ENCODE measurements around the gene SDK1. TPM values are rescaled to one million over a fixed set of nuclear protein-coding genes. Genes with fewer than 3 reads are reported as not detected.

The SDK1 gene
- total and polyA plus RNA-seq, 2 of the 8 experiments (the other 6 are each of a cell fraction or from before 2014, with no cell fraction given): 3.3 to 7.2 TPM

GRCh38 chr7:4178416-4178815 lies 877.4 kb downstream of the SDK1 start:
- H4K20me1 ChIP-seq (replicated peaks in 1 of 2; ENCODE audit: control insufficient read depth in 1 of 2, insufficient read depth in 2 of 2, low read length in 2 of 2): no peaks in the 10 kb centered on the region
- no peak overlapping the region for H3K18ac ChIP-seq (ENCODE audit: extremely low read depth, low read length)
- no peak overlapping the region for H2BK12ac ChIP-seq (ENCODE audit: low read depth, low read length)
- H3K14ac ChIP-seq (ENCODE audit: insufficient read length): no peak overlapping the region
- H3K4me2 ChIP-seq (ENCODE audit: insufficient read depth in 1 of 2, low read depth in 2 of 2, low read length in 2 of 2): no peak overlapping the region
- no peak overlapping the region for H3K4ac ChIP-seq (replicated peaks; ENCODE audit: insufficient read length, low read depth, low read length)
- no peak overlapping the region for H3K9ac ChIP-seq (replicated peaks in 1 of 4; ENCODE audit: extremely low read depth in 1 of 4, low read depth in 3 of 4, low read length in 3 of 4)
- CTCF ChIA-PET (ENCODE audit: partially characterized antibody): interaction anchor here (1.0 to 1.1 kb wide), 2 partner anchors 10 to 288 kb away, joined by 3 to 4 read pairs; no protein-coding TSS in a partner anchor
- no peak overlapping the region for H3K4me3 ChIP-seq (ENCODE audit: extremely low read depth in 1 of 4, insufficient read depth in 2 of 4, low read depth in 3 of 4, low read length in 4 of 4)
- H3K79me1 ChIP-seq (ENCODE audit: low read depth, low read length): no peaks in the 10 kb centered on the region
- H3K56ac ChIP-seq (replicated peaks; ENCODE audit: insufficient read length, low read depth, low read length): no peak overlapping the region
- H2AK5ac ChIP-seq (ENCODE audit: low read depth, low read length): no peak overlapping the region; the same call in 1 of the 2 replicates
- 95% methylated on average over 16 of the region's 16 CpGs; no CpG with 5 or more reads in 1 of the 2 experiments for WGBS, 2 experiments (ENCODE audit: extremely low coverage in 1 of 2, insufficient coverage in 1 of 2, insufficient read length in 1 of 2, insufficient replicate concordance in 2 of 2, low coverage in 1 of 2, low lambda C conversion rate in 2 of 2, missing lambda C conversion rate in 1 of 2)
- POLR2A ChIA-PET (ENCODE audit: partially characterized antibody): no interaction called here
- H2BK15ac ChIP-seq (ENCODE audit: low read length): no peak overlapping the region
- H2BK120ac ChIP-seq (replicated peaks; ENCODE audit: low read depth, low read length): no peak overlapping the region
- no peaks in the 10 kb centered on the region for H3K23me2 ChIP-seq (ENCODE audit: low read depth, low read length)
- peak overlapping the region; percentile 18 for H4K5ac ChIP-seq (ENCODE audit: insufficient read length, low read depth, low read length)
- H4K91ac ChIP-seq (replicated peaks; ENCODE audit: insufficient read length, low read length): no peak overlapping the region
- no peaks in the 10 kb centered on the region for H3K79me2 ChIP-seq (ENCODE audit: control insufficient read depth in 1 of 2, insufficient read depth in 2 of 2, low read length in 2 of 2)
- H3K27ac ChIP-seq (ENCODE audit: low read depth, low read length): no peak overlapping the region
- no peak overlapping the region for H4K8ac ChIP-seq (ENCODE audit: extremely low read depth, insufficient read depth, low read length)
- H3K27me3 ChIP-seq (replicated peaks in 1 of 4; ENCODE audit: control insufficient read depth in 3 of 4, extremely low read depth in 1 of 4, insufficient read depth in 3 of 4, low read length in 3 of 4): no peaks in the 10 kb centered on the region
- peaks cover 17 to 22% of the 10 kb centered on the region in 2 experiments; a peak in 3 of 4 replicates for H3K9me3 ChIP-seq (ENCODE audit: insufficient read depth in 2 of 2, low read depth in 1 of 2, low read length in 1 of 2)
- H3K36me3 ChIP-seq (ENCODE audit: control insufficient read depth in 2 of 4, insufficient read depth in 4 of 4, low read length in 3 of 4): no peaks in the 10 kb centered on the region
- DNase-seq (ENCODE audit: low read depth in 1 of 2, low spot score in 2 of 2) (no peak), FAIRE-seq (no peak)
- H3K4me1 ChIP-seq (replicated peaks in 1 of 4; ENCODE audit: control insufficient read depth in 3 of 4, insufficient read depth in 4 of 4, low read length in 3 of 4): no peaks in the 10 kb centered on the region
- H3K23ac ChIP-seq (ENCODE audit: insufficient read length): no peak overlapping the region
- H2BK5ac ChIP-seq (ENCODE audit: low read depth, low read length): no peak overlapping the region
- H2BK20ac ChIP-seq (ENCODE audit: low read length): no peak overlapping the region
- no peak overlapping the region for H2AFZ ChIP-seq (ENCODE audit: low read length)
- no peak for TF ChIP-seq ZNF274 (IDR thresholded peaks at IDR 0.05; ENCODE audit: borderline replicate concordance, extremely low read depth, low read length)
- TF ChIP-seq SIN3A (conservative IDR thresholded peaks at IDR 0.05 in 1 of 2, IDR thresholded peaks at IDR 0.05 in 1 of 2; ENCODE audit: low read depth in 1 of 2, low read length in 2 of 2): no peak
- no peak for TF ChIP-seq CEBPB (IDR thresholded peaks at IDR 0.05; ENCODE audit: low read depth, low read length)
- no peak for TF ChIP-seq KDM4A (IDR thresholded peaks at IDR 0.05; ENCODE audit: low read depth, low read length, severe bottlenecking)
- TF ChIP-seq BRCA1 (IDR thresholded peaks at IDR 0.05; ENCODE audit: low read depth, low read length): no peak
- no peak for TF ChIP-seq RNF2 (IDR thresholded peaks at IDR 0.05; ENCODE audit: borderline replicate concordance, low read depth, low read length, missing control alignments, poor library complexity, severe bottlenecking)
- no peak for TF ChIP-seq RAD21 (IDR thresholded peaks at IDR 0.05 in 1 of 2, conservative IDR thresholded peaks at IDR 0.05 in 1 of 2; ENCODE audit: low read depth in 2 of 2, low read length in 2 of 2)
- TF ChIP-seq KDM5A (IDR thresholded peaks at IDR 0.05; ENCODE audit: low read length): no peak
